Measurements from ENCODE around the gene FAM234B.
"Not testable (repeated sequence)": the region's sequence is repeated elsewhere in the genome, so short reads cannot be mapped to it uniquely, and the experiment has no call there.

Gene FAM234B

DNA sequence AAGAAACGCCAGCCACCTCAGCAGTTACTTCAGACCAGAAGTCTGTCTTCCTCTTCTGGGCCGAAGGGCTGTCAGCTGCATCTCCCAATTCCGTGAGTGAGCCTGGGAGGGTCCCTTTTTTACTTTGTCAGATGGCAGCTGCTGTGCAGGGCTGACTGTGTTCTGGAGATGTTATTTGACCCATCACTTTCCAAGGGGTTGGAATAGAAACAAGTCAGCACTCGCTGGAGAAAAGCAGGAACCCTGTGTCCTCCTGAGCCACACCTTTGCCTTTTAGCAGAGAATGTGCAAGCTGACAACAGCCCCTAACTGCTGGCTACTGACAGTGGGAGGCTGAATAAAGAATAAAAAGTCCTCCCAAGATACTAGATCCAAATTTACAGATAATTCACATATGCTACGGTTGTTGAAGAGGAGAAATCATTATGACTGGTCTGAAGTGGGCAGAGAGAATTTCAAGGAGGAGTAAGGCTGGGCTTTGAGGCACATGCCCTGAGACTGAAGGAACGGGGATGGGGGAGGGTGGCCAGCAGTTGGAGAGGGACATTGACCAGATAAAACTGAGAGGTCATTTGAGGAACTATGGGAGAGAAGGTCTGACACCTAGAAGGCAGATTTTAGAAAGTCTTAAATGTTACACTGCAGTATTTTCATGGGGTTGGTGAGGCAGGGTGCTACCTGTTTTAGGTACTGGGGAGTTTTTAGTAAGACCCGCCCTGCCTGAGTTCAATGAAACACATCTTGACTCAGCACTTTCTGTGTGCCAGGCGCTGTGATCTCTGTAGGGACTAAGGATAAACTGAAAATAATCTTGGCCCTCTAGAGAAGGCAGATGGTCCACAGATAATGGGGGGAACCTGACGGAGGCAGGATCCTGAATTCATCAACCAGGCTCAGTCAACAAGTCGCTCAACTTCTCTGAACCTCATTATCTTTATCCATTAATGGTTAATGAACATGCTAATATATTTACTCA is 27.4 kb downstream of the FAM234B start:
- Histone ChIP-seq H3K27ac (no peak overlapping the region), H4K20me1 (no peaks in the 10 kb centered on the region), H3K4me3 (no peak overlapping the region), H3K4me2 (no peak overlapping the region), H3K9ac (no peak overlapping the region), H3K4me1 (no peaks in the 10 kb centered on the region), H3K36me3 (peaks cover 88% of the 10 kb centered on the region), H3K9me3 (no peaks in the 10 kb centered on the region), H3K27me3 (no peaks in the 10 kb centered on the region)
- no peak for TF ChIP-seq Cebpa-rat (IDR thresholded peaks at IDR 0.05)

DNA sequence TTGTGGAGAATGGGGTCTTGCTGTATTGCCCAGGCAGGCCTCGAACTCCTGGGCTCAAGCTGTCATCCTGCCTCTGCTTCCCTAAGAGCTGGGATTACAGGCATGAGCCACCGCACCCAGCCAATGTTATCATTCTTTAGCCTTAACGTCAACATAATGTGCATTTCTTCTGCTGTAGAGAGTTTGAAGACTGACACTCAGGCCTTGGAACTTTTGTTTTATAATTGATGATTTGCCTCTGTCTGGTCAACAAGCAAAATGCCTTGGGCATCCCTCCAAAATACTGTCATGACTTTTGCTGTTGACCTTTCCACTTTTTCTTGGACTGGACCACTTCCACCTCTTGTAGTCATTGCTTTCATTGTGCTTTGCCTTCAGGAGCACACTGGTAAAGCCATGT is 29.0 kb downstream of the FAM234B start:
- TF ChIP-seq Cebpa-rat (IDR thresholded peaks at IDR 0.05) = no peak
- Histone ChIP-seq H3K27me3 (no peaks in the 10 kb centered on the region), H3K9me3 (no peaks in the 10 kb centered on the region), H3K4me3 (no peak overlapping the region), H3K27ac (no peak overlapping the region), H4K20me1 (no peaks in the 10 kb centered on the region), H3K4me1 (no peaks in the 10 kb centered on the region), H3K36me3 (peaks cover 76% of the 10 kb centered on the region), H3K9ac (no peak overlapping the region), H3K4me2 (no peak overlapping the region)

DNA sequence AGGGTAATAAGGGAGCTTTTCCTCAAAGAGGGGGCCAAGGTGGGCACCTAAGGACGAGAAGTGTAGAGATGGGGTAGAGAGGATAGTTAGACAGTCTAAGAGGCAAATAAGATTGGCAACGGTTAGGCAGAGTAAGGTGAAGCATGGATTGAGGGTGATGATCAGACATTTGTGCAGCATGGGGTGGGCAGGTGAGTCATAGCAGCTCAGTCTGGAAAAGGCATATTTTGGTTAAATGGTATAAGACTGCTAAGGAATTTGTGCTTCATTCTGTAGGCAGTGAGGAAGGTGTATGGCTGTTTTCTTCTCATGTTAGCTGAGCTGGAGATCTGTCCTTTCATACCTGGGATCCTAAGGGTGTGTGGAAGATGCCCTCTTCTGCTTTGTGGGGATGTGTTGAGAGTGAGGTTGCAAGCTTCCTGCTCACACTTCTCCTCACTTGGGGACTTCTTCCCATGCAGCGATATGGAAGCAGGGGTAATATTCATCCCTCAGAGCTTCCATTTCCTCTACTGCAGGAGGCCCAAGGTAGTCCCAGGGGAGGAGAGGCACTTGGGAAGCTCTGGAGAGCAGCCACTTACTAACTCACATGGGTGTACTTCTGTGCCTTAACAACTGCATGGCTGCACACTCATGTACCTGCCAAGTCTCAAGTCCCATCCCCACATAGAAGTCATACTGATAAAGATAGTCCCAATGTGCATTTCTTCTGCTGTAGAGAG is 30.4 kb downstream of the FAM234B start:
- Histone ChIP-seq H3K4me2 (no peak overlapping the region), H3K4me3 (no peak overlapping the region), H3K27ac (no peak overlapping the region), H4K20me1 (no peaks in the 10 kb centered on the region), H3K4me1 (no peaks in the 10 kb centered on the region), H3K9me3 (0 out of 2 replicates have a peak, but pooled peaks cover 4% of the 10 kb centered on the region), H3K9ac (no peak overlapping the region), H3K27me3 (no peaks in the 10 kb centered on the region), H3K36me3 (peaks cover 67% of the 10 kb centered on the region)
- TF ChIP-seq Cebpa-rat (IDR thresholded peaks at IDR 0.05) = no peak

DNA sequence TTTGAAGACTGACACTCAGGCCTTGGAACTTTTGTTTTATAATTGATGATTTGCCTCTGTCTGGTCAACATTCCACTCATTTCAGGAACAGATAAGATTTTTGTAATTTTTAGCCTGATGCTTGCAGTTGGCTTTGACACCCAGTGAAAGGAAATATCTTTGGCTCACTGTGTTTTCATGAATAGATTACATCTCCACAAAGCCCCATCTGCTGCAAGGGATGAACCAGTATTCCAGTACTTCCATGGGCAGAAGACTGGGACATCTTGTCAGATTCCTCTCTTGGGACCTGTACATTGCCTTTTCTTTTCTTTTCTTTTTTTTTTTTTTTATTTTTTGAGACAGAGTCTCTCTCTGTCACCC is 30.9 kb downstream of the FAM234B start:
- 0 out of 2 replicates have a peak, but pooled peaks cover 5% of the 10 kb centered on the region for H3K9me3 ChIP-seq
- peaks cover 70% of the 10 kb centered on the region for H3K36me3 ChIP-seq
- TF ChIP-seq Cebpa-rat (IDR thresholded peaks at IDR 0.05) = no peak

DNA sequence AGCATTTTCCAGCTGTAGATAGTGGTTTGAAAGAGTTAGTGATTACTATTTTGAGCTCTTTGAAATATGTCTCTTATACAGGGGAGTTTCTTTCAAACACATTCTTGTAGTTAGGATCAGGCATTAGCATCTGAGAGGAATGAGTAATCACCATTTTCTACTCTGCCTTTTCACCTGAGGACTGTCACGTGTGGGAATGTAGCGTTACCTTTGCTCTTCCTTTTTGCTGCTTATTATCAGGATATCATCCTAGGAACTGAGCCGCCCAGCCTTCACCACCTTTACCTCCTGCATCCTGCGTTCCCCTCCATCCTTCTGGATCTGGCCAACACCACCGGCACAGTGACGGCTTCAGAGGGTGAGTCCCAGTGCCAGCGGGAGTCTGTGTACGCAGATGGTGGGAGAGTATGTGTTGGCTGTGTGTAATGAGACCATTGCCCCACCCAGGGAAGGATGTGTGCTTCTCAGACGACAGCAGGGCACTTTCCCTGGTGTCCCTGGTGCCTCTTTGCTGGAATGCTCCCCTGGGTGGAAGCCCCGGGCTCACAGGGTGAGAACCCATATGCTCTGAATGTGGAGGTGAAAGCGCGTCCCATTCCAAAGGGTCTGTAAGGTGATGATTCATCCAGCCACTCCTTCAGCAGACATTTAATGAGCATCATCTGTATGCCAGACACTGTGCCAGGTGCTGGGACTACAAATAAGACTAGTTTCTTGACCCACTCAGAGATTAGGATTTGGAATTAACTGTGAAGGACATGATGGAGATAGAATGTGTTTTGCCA is 31.8 kb downstream of the FAM234B start:
- 0 out of 2 replicates have a peak, but pooled peaks cover 5% of the 10 kb centered on the region for H3K9me3 ChIP-seq
- TF ChIP-seq Cebpa-rat (IDR thresholded peaks at IDR 0.05) = no peak
- no peak overlapping the region for H3K4me2 ChIP-seq
- no peak overlapping the region for H3K9ac ChIP-seq
- H3K4me3 ChIP-seq = no peak overlapping the region
- peaks cover 70% of the 10 kb centered on the region for H3K36me3 ChIP-seq
- no peaks in the 10 kb centered on the region for H3K27me3 ChIP-seq
- no peaks in the 10 kb centered on the region for H4K20me1 ChIP-seq
- H3K4me1 ChIP-seq = no peaks in the 10 kb centered on the region
- no peak overlapping the region for H3K27ac ChIP-seq

More for the DNA sequence above, 30.9 kb downstream of the FAM234B start:
- Histone ChIP-seq H3K4me2 (no peak overlapping the region), H3K27ac (no peak overlapping the region), H3K4me1 (no peaks in the 10 kb centered on the region), H3K27me3 (no peaks in the 10 kb centered on the region), H3K4me3 (no peak overlapping the region), H4K20me1 (no peaks in the 10 kb centered on the region), H3K9ac (no peak overlapping the region)

DNA sequence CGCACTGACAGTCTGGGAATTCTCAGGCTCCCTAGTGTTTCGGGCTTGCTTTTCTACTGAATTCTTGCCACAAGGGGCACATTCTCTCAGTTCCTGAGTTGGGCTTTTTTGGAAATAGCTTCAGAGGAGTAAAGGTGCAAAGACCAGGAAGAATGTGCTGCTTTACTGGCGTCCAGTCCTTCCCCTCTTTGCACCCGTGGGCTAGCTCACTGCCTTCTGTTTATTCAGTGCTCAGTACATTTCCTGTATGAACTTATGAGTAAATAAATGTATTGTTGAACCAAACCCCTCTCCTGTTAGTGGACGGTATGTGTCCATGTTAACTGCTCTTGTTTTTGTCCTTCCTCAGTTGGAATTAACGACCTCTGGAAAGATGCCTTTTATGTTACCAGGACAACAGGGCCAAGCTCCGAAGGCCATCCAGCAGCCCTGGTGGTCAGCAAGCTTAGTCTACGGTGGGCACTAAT is 35.3 kb downstream of the FAM234B start:
- Histone ChIP-seq H3K27ac (no peak overlapping the region), H3K27me3 (no peaks in the 10 kb centered on the region), H3K9ac (no peak overlapping the region), H3K4me2 (no peak overlapping the region), H3K9me3 (peaks cover 12% of the 10 kb centered on the region; the same call in 1 of the 2 replicates), H3K4me3 (no peak overlapping the region), H3K36me3 (peaks cover 56% of the 10 kb centered on the region), H4K20me1 (no peaks in the 10 kb centered on the region), H3K4me1 (no peaks in the 10 kb centered on the region)
- no peak for TF ChIP-seq Cebpa-rat (IDR thresholded peaks at IDR 0.05)

DNA sequence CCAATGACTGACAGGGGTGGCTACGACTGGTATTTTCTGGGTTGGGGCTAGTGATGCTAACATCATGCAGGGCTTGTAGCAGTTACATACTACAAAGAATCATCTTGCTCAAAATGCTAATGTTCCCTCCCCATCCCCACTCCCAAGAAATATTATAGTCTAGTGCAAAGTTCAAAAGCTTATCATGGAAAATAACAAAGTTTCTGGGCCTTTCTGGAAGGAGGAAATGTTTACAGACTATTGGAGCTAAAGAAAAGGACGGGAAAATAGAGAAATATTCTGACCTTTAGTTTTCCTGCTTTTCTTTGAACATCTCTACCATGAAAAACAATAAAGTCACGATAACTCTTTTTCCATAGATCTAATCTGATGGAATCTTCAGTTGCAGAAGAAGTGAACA is 36.1 kb downstream of the FAM234B start:
- Histone ChIP-seq H3K9me3 (peaks cover 20% of the 10 kb centered on the region; the same call in 1 of the 2 replicates), H3K4me1 (no peaks in the 10 kb centered on the region), H3K27ac (no peak overlapping the region), H3K9ac (no peak overlapping the region), H3K36me3 (peaks cover 60% of the 10 kb centered on the region), H3K4me2 (no peak overlapping the region), H3K27me3 (no peaks in the 10 kb centered on the region), H3K4me3 (no peak overlapping the region), H4K20me1 (no peaks in the 10 kb centered on the region)
- TF ChIP-seq Cebpa-rat (IDR thresholded peaks at IDR 0.05) = no peak

DNA sequence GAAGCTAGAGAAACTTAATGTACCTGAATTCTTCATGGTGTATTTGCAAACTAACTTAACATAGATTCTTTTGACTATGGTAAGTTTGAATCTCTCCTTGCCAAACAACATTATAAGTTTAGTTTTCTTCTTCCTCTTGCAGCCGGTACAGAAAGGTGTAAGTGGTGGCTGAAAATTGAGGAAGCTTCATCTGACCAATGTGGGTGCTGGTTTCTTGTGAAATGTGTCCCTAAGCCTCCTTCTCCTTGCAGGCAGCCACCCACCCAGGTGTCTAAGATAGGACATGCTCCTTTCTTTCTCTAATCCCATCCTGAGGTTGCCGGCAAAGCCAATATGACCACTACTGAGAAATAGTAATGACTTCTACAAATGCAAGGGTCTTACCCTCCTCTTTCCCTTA is 38.7 kb downstream of the FAM234B start:
- no peak overlapping the region for H3K4me3 ChIP-seq
- no peak overlapping the region for H3K9ac ChIP-seq
- peaks cover 20% of the 10 kb centered on the region; the same call in 1 of the 2 replicates for H3K9me3 ChIP-seq
- TF ChIP-seq Cebpa-rat (IDR thresholded peaks at IDR 0.05) = no peak
- peaks cover 47% of the 10 kb centered on the region for H3K36me3 ChIP-seq
- H3K27ac ChIP-seq = no peak overlapping the region
- peaks cover 13% of the 10 kb centered on the region for H3K4me1 ChIP-seq
- H4K20me1 ChIP-seq = no peaks in the 10 kb centered on the region
- no peaks in the 10 kb centered on the region for H3K27me3 ChIP-seq
- H3K4me2 ChIP-seq = no peak overlapping the region

DNA sequence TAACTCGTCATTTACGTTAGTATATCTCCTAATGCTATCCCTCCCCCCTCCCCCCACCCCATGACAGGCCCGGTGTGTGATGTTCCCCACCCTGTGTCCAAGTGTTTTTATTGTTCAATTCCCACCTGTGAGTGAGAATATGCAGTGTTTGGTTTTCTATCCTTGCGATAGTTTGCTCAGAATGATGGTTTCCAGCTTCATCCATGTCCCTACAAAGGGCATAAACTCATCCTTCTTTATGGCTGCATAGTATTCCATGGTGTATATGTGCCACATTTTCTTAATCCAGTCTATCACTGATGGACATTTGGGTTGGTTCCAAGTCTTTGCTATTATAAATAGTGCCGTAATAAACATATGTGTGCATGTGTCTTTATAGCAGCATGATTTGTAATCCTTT is 39.5 kb downstream of the FAM234B start:
- H3K27ac ChIP-seq, H3K4me3 ChIP-seq, H4K20me1 ChIP-seq, H3K4me2 ChIP-seq, H3K9ac ChIP-seq, H3K27me3 ChIP-seq: not testable (repeated sequence)
- Histone ChIP-seq H3K36me3 (peaks cover 47% of the 10 kb centered on the region), H3K4me1 (peaks cover 21% of the 10 kb centered on the region), H3K9me3 (peaks cover 20% of the 10 kb centered on the region; the same call in 1 of the 2 replicates)
